BLaER1 treated with 17β-estradiol and CSF1 and Interleukin-3, amounts not matched to agents 10 nM and 100 nM (cell line): ENCODE results near the gene TFIP11.

Experiments
- H3K27ac ChIP-seq, 11 experiments: shearing (Covaris generic); formaldehyde crosslinking; 2 replicates each; pipeline ENCODE4 v1.8.1; 2022
- H3K27me3 ChIP-seq, 11 experiments: shearing (Covaris generic); formaldehyde crosslinking; 2 replicates each; pipeline ENCODE4 v1.8.1; 2022
- H3K36me3 ChIP-seq, 11 experiments: shearing (Covaris generic); formaldehyde crosslinking; 2 replicates each; pipeline ENCODE4 v1.8.1; 2022
- H3K4me1 ChIP-seq, 10 experiments: shearing (Covaris generic); formaldehyde crosslinking; 2 replicates each; pipeline ENCODE4 v1.8.1; 2022
- H3K4me2 ChIP-seq, 11 experiments: shearing (Covaris generic); formaldehyde crosslinking; 2 replicates each; pipeline ENCODE4 v1.8.1; 2022
- H3K4me3 ChIP-seq, 10 experiments: shearing (Covaris generic); formaldehyde crosslinking; 2 replicates each; pipeline ENCODE4 v1.8.1; 2022
- H3K9ac ChIP-seq, 11 experiments: shearing (Covaris generic); formaldehyde crosslinking; 2 replicates each; pipeline ENCODE4 v1.8.1; 2022
- H3K9me3 ChIP-seq, 11 experiments: shearing (Covaris generic); formaldehyde crosslinking; replicated peaks in 1 of 11; 2 replicates each; pipeline ENCODE4 v1.8.1; 2022
- H4K20me1 ChIP-seq, 11 experiments: shearing (Covaris generic); formaldehyde crosslinking; 2 replicates each; pipeline ENCODE4 v1.8.1; 2022
- Cebpa-rat ChIP-seq, 11 experiments: shearing (Covaris generic); IDR thresholded peaks; 2 replicates each; pipeline ENCODE4 v1.8.1; 2022

Gene TFIP11

GRCh38 chr22:26447584-26448329 lies 64.5 kb downstream of the TFIP11 start:
- Histone ChIP-seq H3K27me3 (no peaks in the 10 kb centered on the region), H3K36me3 (peaks cover 35 to 68% (median 53%) of the 10 kb centered on the region in 11 experiments), H3K9me3 (no peaks in the 10 kb centered on the region), H4K20me1 (peaks cover 0 to 100% (median 89%) of the 10 kb centered on the region in 11 experiments; a peak in 20 of 22 replicates), H3K4me3 (no peak overlapping the region), H3K27ac (no peak overlapping the region), H3K4me1 (peaks cover 0 to 27% (median 9%) of the 10 kb centered on the region in 10 experiments; a peak in 8 of 20 replicates), H3K4me2 (no peak overlapping the region), H3K9ac (no peak overlapping the region; a peak in 1 of 22 replicates)
- no peak for TF ChIP-seq Cebpa-rat (IDR thresholded peaks at IDR 0.05)

GRCh38 chr22:26446808-26447515 lies 65.3 kb downstream of the TFIP11 start:
- Histone ChIP-seq H3K4me1 (peaks cover 0 to 27% (median 12%) of the 10 kb centered on the region in 10 experiments; a peak in 12 of 20 replicates), H3K4me3 (no peak overlapping the region)

GRCh38 chr22:26445577-26446275 lies 66.5 kb downstream of the TFIP11 start:
- no peak for TF ChIP-seq Cebpa-rat (IDR thresholded peaks at IDR 0.05)
- no peaks in the 10 kb centered on the region for H3K9me3 ChIP-seq
- peaks cover 24 to 63% (median 38%) of the 10 kb centered on the region in 11 experiments for H3K36me3 ChIP-seq
- no peak overlapping the region for H3K4me2 ChIP-seq
- H3K27ac ChIP-seq = no peak overlapping the region
- no peak overlapping the region for H3K4me3 ChIP-seq
- no peaks in the 10 kb centered on the region for H3K27me3 ChIP-seq
- H4K20me1 ChIP-seq = peaks cover 0 to 96% (median 84%) of the 10 kb centered on the region in 11 experiments; a peak in 20 of 22 replicates
- H3K4me1 ChIP-seq = peaks cover 0 to 27% (median 12%) of the 10 kb centered on the region in 10 experiments; a peak in 12 of 20 replicates
- H3K9ac ChIP-seq = no peak overlapping the region

More at GRCh38 chr22:26446808-26447515, 65.3 kb downstream of the TFIP11 start:
- H3K4me2 ChIP-seq = no peak overlapping the region
- peaks cover 0 to 100% (median 89%) of the 10 kb centered on the region in 11 experiments; a peak in 20 of 22 replicates for H4K20me1 ChIP-seq
- H3K9ac ChIP-seq = no peak overlapping the region
- H3K27ac ChIP-seq = no peak overlapping the region
- no peaks in the 10 kb centered on the region for H3K9me3 ChIP-seq
- no peaks in the 10 kb centered on the region for H3K27me3 ChIP-seq
- H3K36me3 ChIP-seq = peaks cover 34 to 68% (median 49%) of the 10 kb centered on the region in 11 experiments
- TF ChIP-seq Cebpa-rat (IDR thresholded peaks at IDR 0.05) = no peak

- Histone ChIP-seq H3K4me1 (peaks cover 0 to 24% (median 13%) of the 10 kb centered on the region in 10 experiments; a peak in 13 of 20 replicates), H3K27ac (no peak overlapping the region), H3K27me3 (no peaks in the 10 kb centered on the region), H3K9me3 (no peaks in the 10 kb centered on the region), H3K4me2 (no peak overlapping the region), H3K9ac (no peak overlapping the region), H4K20me1 (peaks cover 0 to 96% (median 84%) of the 10 kb centered on the region in 11 experiments; a peak in 19 of 22 replicates), H3K4me3 (no peak overlapping the region), H3K36me3 (peaks cover 22 to 63% (median 31%) of the 10 kb centered on the region in 11 experiments; a peak in 20 of 22 replicates)
- no peak for TF ChIP-seq Cebpa-rat (IDR thresholded peaks at IDR 0.05)
These were observed 67.5 kb downstream of the TFIP11 start for GRCh38 chr22:26444777-26445176.

- Histone ChIP-seq H3K4me1 (peaks cover 0 to 28% (median 13%) of the 10 kb centered on the region in 10 experiments; a peak in 13 of 20 replicates), H3K4me3 (no peak overlapping the region), H3K9ac (no peak overlapping the region), H3K4me2 (no peak overlapping the region), H3K27me3 (no peaks in the 10 kb centered on the region), H3K9me3 (no peaks in the 10 kb centered on the region), H3K27ac (no peak overlapping the region), H4K20me1 (peaks cover 0 to 96% (median 86%) of the 10 kb centered on the region in 11 experiments; a peak in 19 of 22 replicates), H3K36me3 (peaks cover 20 to 67% (median 35%) of the 10 kb centered on the region in 11 experiments; a peak in 20 of 22 replicates)
- TF ChIP-seq Cebpa-rat (IDR thresholded peaks at IDR 0.05) = no peak
These were observed 68.2 kb downstream of the TFIP11 start for GRCh38 chr22:26443901-26444690.

- TF ChIP-seq Cebpa-rat (IDR thresholded peaks at IDR 0.05) = no peak
- Histone ChIP-seq H3K27me3 (no peaks in the 10 kb centered on the region), H4K20me1 (peaks cover 0 to 93% (median 80%) of the 10 kb centered on the region in 11 experiments; a peak in 18 of 22 replicates), H3K4me1 (peaks cover 0 to 17% (median 6%) of the 10 kb centered on the region in 10 experiments; a peak in 11 of 20 replicates), H3K4me2 (peak overlapping the region in 1 of 11 experiments; percentile 12; a peak in 1 of 22 replicates), H3K4me3 (no peak overlapping the region), H3K27ac (no peak overlapping the region), H3K9ac (no peak overlapping the region), H3K9me3 (no peaks in the 10 kb centered on the region), H3K36me3 (peaks cover 23 to 81% (median 44%) of the 10 kb centered on the region in 11 experiments; a peak in 21 of 22 replicates)
These were observed 70.1 kb downstream of the TFIP11 start for GRCh38 chr22:26442086-26442756.
